Esophagus squamous epithelium (tissue), 4 donors: Measurements from ENCODE around the gene GPR146.

Experiments used
- POLR2A ChIP-seq, 4 donors: fragments of 450-650 bp; IDR thresholded peaks; one replicate each; pipeline ENCODE4 v1.6.1; 2017; ENCODE audit warnings: antibody characterized with exemption in 4 of 4, mild to moderate bottlenecking in 4 of 4, moderate library complexity in 3 of 4
- TF ChIP-seq, protein P1 (sequence below), 6 experiments: fragments of 450-650 bp in 4 of 6; fragments of 200-600 bp in 2 of 6; sonication (generic) in 2 of 6; IDR thresholded peaks; one replicate each; pipeline ENCODE4 v1.5.1; 2016 to 2019; ENCODE audit warnings: antibody characterized with exemption in 6 of 6, mild to moderate bottlenecking in 4 of 6, moderate library complexity in 4 of 6

DNA sequence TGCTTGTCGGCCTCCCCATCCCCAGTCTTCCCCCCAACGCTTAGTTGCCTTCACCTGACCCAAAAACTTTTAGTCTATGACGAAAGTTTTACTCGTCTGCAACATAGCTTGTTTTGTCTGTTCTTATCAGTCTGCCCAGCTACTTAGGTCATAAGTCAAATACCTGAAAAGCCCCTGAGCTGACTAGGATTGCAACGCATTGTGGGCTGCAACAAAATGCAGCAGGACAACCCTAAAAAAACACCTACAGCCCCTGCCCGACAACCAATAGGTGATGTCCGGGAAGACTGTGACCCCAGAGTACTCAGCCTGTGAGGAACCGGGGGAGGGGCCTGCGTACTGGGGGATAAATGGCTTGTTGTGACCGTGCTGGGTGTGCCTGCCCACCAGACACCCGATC lies 24.3 kb downstream of the GPR146 start:
- TF ChIP-seq, protein P1, sequence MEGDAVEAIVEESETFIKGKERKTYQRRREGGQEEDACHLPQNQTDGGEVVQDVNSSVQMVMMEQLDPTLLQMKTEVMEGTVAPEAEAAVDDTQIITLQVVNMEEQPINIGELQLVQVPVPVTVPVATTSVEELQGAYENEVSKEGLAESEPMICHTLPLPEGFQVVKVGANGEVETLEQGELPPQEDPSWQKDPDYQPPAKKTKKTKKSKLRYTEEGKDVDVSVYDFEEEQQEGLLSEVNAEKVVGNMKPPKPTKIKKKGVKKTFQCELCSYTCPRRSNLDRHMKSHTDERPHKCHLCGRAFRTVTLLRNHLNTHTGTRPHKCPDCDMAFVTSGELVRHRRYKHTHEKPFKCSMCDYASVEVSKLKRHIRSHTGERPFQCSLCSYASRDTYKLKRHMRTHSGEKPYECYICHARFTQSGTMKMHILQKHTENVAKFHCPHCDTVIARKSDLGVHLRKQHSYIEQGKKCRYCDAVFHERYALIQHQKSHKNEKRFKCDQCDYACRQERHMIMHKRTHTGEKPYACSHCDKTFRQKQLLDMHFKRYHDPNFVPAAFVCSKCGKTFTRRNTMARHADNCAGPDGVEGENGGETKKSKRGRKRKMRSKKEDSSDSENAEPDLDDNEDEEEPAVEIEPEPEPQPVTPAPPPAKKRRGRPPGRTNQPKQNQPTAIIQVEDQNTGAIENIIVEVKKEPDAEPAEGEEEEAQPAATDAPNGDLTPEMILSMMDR (IDR thresholded peaks at IDR 0.05), result no peak
- no peak for TF ChIP-seq POLR2A (IDR thresholded peaks at IDR 0.05)
